ENCODE data around the gene TTC34.

Gene TTC34

GRCh38 chr1:2802421-2802961 is 998 bp upstream of the TTC34 start:
- Histone ChIP-seq H3K4me3 (ENCODE audit: low read length, poor library complexity, severe bottlenecking) (no peak overlapping the region), H3K9me2 (replicated peaks; ENCODE audit: low read depth, low read length) (no peaks in the 10 kb centered on the region), H3F3A (ENCODE audit: low read depth) (no peaks in the 10 kb centered on the region), H3K9me3 (ENCODE audit: insufficient read depth, low read depth, low read length) (no peaks in the 10 kb centered on the region), H3K4me2 (ENCODE audit: low read depth, low read length, poor library complexity, severe bottlenecking) (no peak overlapping the region), H3K36me3 (ENCODE audit: insufficient read depth, low read length) (no peaks in the 10 kb centered on the region), H3K9ac (ENCODE audit: low read depth, low read length, poor library complexity, severe bottlenecking) (no peak overlapping the region), H3K27me3 (ENCODE audit: insufficient read depth, low read length, poor library complexity, severe bottlenecking) (no peaks in the 10 kb centered on the region), H3K79me2 (ENCODE audit: insufficient read depth, low read length) (no peaks in the 10 kb centered on the region), H3K4me1 (ENCODE audit: insufficient read depth, low read length, poor library complexity, severe bottlenecking) (no peaks in the 10 kb centered on the region), H4K20me1 (ENCODE audit: insufficient read depth, low read length, poor library complexity, severe bottlenecking) (no peaks in the 10 kb centered on the region), H2AFZ (ENCODE audit: low read length) (no peak overlapping the region)
- TF ChIP-seq CTCF (conservative IDR thresholded peaks at IDR 0.05; ENCODE audit: low read length) (no peak), EZH2phosphoT487 (IDR thresholded peaks at IDR 0.05; ENCODE audit: borderline replicate concordance) (no peak)

- no peaks in the 10 kb centered on the region for H3K9me3 ChIP-seq (ENCODE audit: insufficient read depth, low read depth, low read length)
Observed at GRCh38 chr1:2801046-2801445, 447 bp downstream of the TTC34 start.

GRCh38 chr1:2800664-2801045 is 838 bp downstream of the TTC34 start:
- no peak overlapping the region for H2AFZ ChIP-seq (ENCODE audit: low read length)
- peaks cover 4% of the 10 kb centered on the region; the same call in 1 of the 2 replicates for H3K9me3 ChIP-seq (ENCODE audit: insufficient read depth, low read depth, low read length)
- no peaks in the 10 kb centered on the region for H3K9me2 ChIP-seq (replicated peaks; ENCODE audit: low read depth, low read length)
- no peaks in the 10 kb centered on the region for H3K36me3 ChIP-seq (ENCODE audit: insufficient read depth, low read length)
- H3K79me2 ChIP-seq (ENCODE audit: insufficient read depth, low read length) = no peaks in the 10 kb centered on the region
- no peaks in the 10 kb centered on the region for H3K27me3 ChIP-seq (ENCODE audit: insufficient read depth, low read length, poor library complexity, severe bottlenecking)
- TF ChIP-seq CTCF (conservative IDR thresholded peaks at IDR 0.05; ENCODE audit: low read length) (no peak), EZH2phosphoT487 (IDR thresholded peaks at IDR 0.05; ENCODE audit: borderline replicate concordance) (no peak)
- no peak overlapping the region for H3K9ac ChIP-seq (ENCODE audit: low read depth, low read length, poor library complexity, severe bottlenecking)
- no peak overlapping the region for H3K4me2 ChIP-seq (ENCODE audit: low read depth, low read length, poor library complexity, severe bottlenecking)
- H4K20me1 ChIP-seq (ENCODE audit: insufficient read depth, low read length, poor library complexity, severe bottlenecking) = no peaks in the 10 kb centered on the region
- no peaks in the 10 kb centered on the region for H3K4me1 ChIP-seq (ENCODE audit: insufficient read depth, low read length, poor library complexity, severe bottlenecking)
- H3K4me3 ChIP-seq (ENCODE audit: low read length, poor library complexity, severe bottlenecking) = no peak overlapping the region
- H3F3A ChIP-seq (ENCODE audit: low read depth) = no peaks in the 10 kb centered on the region

More at GRCh38 chr1:2801046-2801445, 447 bp downstream of the TTC34 start:
- Histone ChIP-seq H3K36me3 (ENCODE audit: insufficient read depth, low read length) (no peaks in the 10 kb centered on the region), H3K4me3 (ENCODE audit: low read length, poor library complexity, severe bottlenecking) (no peak overlapping the region), H2AFZ (ENCODE audit: low read length) (no peak overlapping the region), H3K79me2 (ENCODE audit: insufficient read depth, low read length) (no peaks in the 10 kb centered on the region), H3F3A (ENCODE audit: low read depth) (no peaks in the 10 kb centered on the region), H3K9me2 (replicated peaks; ENCODE audit: low read depth, low read length) (no peaks in the 10 kb centered on the region), H3K9ac (ENCODE audit: low read depth, low read length, poor library complexity, severe bottlenecking) (no peak overlapping the region), H4K20me1 (ENCODE audit: insufficient read depth, low read length, poor library complexity, severe bottlenecking) (no peaks in the 10 kb centered on the region), H3K4me1 (ENCODE audit: insufficient read depth, low read length, poor library complexity, severe bottlenecking) (no peaks in the 10 kb centered on the region), H3K27me3 (ENCODE audit: insufficient read depth, low read length, poor library complexity, severe bottlenecking) (no peaks in the 10 kb centered on the region), H3K4me2 (ENCODE audit: low read depth, low read length, poor library complexity, severe bottlenecking) (no peak overlapping the region)
- TF ChIP-seq CTCF (conservative IDR thresholded peaks at IDR 0.05; ENCODE audit: low read length) (no peak), EZH2phosphoT487 (IDR thresholded peaks at IDR 0.05; ENCODE audit: borderline replicate concordance) (no peak)

Data from Loucy (cell line).